Aorta (tissue), 5 donors: ENCODE results near the gene RGMB. TPM values are rescaled to one million over a fixed set of nuclear protein-coding genes. Genes with fewer than 3 reads are reported as not detected.

Experiments
- ATAC-seq: fragments of 200-7000 bp; cut with Tn5 transposase; one replicate; pipeline ENCODE4 v1.9.1; 2022; ENCODE audit warnings: moderate library complexity; ENCODE audit not compliant: low FRiP score
- DNase-seq, 2 donors: peaks; one replicate each; pipeline ENCODE4 v3.0.0-alpha.2; 2020
- H3K27ac ChIP-seq, 2 donors: one replicate each; pipeline ENCODE4 v1.5.1; 2013; ENCODE audit warnings: low read length in 2 of 2, mild to moderate bottlenecking in 2 of 2, moderate library complexity in 2 of 2, control low read depth in 1 of 2, inconsistent platforms in 1 of 2, low read depth in 1 of 2
- H3K27me3 ChIP-seq, 2 donors: one replicate each; pipeline ENCODE4 v1.6.1; 2013; ENCODE audit warnings: control low read depth in 1 of 2, low read length in 1 of 2, mild to moderate bottlenecking in 1 of 2, moderate library complexity in 1 of 2; ENCODE audit not compliant: insufficient read depth in 2 of 2, control insufficient read depth in 1 of 2
- H3K36me3 ChIP-seq, 2 donors: one replicate each; pipeline ENCODE4 v1.6.1; 2013; ENCODE audit warnings: control low read depth in 1 of 2, low read length in 1 of 2, mild to moderate bottlenecking in 1 of 2; ENCODE audit not compliant: insufficient read depth in 2 of 2, control insufficient read depth in 1 of 2
- H3K4me1 ChIP-seq, 2 donors: one replicate each; pipeline ENCODE4 v1.6.1; 2013; ENCODE audit warnings: low read length in 2 of 2, control low read depth in 1 of 2, mild to moderate bottlenecking in 1 of 2, moderate library complexity in 1 of 2; ENCODE audit not compliant: insufficient read depth in 2 of 2, control insufficient read depth in 1 of 2
- H3K4me3 ChIP-seq, 2 donors: one replicate each; pipeline ENCODE4 v1.5.1; 2013; ENCODE audit warnings: low read length in 2 of 2, control low read depth in 1 of 2, mild to moderate bottlenecking in 1 of 2
- H3K9me3 ChIP-seq: one replicate; pipeline ENCODE4 v1.6.1; 2013; ENCODE audit warnings: mild to moderate bottlenecking, low read length; ENCODE audit not compliant: control insufficient read depth
- WGBS, 2 donors: extraction: QIAGEN DNeasy Blood & Tissue Kit; methylation state at CpG; one replicate each; pipeline ENCODE4 v1.1.7; 2013; 5-methylcytosine and 5-hydroxymethylcytosine counted together
- intact Hi-C, 2 donors: fragments of 100-400 bp; cut with DNase I; formaldehyde crosslinking; loops; one replicate each; pipeline versions ENCODE4 v1.14.2 to v1.15.0; 2022
- polyA plus RNA-seq, 2 donors: library from polyadenylated mRNA; stranded (reverse); fragments of 200-250 nt; gene quantifications; one replicate each; pipeline ENCODE4 v1.2.3, GENCODE V29; 2013
- total RNA-seq, 2 donors: library from RNA; stranded (reverse); fragmentation: NEBNext Ultra II Directional; extraction: Animal tissue kit (Norgen Biotek cat#: 25700); gene quantifications; one replicate each; pipeline ENCODE4 v1.2.1, GENCODE V29; 2021
- donor health status: healthy with polysubstance abuse.
- donor health status: Bipolar disorder and iron deficiency.
- donor health status: DM: no; HTN: no; CAD: no.
- donor health status: DM: no; HTN: no; CAD: no.
- donor health status: DM: yes; HTN: yes; CAD: no.

The RGMB gene
- total and polyA plus RNA-seq, 4 donors: 1.5 to 13.9 (median 8.2) TPM

GRCh38 chr5:98757978-98758377 is 15.5 kb upstream of the RGMB start:
- ATAC-seq: no peak
- Histone ChIP-seq H3K9me3 (no peaks in the 10 kb centered on the region), H3K36me3 (no peaks in the 10 kb centered on the region), H3K27ac (no peak overlapping the region), H3K4me3 (no peak overlapping the region), H3K27me3 (no peaks in the 10 kb centered on the region), H3K4me1 (no peaks in the 10 kb centered on the region)
- intact Hi-C loops: no loop called here
- WGBS, 2 donors: 85 to 86% methylated on average over 2 of the region's 2 CpGs
- no peak for DNase-seq

GRCh38 chr5:98763001-98763630 is 10.3 kb upstream of the RGMB start:
- 64% methylated on average over 6 of the region's 6 CpGs for WGBS, 2 donors
- no peaks in the 10 kb centered on the region for H3K4me1 ChIP-seq
- H3K27me3 ChIP-seq: no peaks in the 10 kb centered on the region
- DNase-seq (no peak), ATAC-seq (no peak)
- no peaks in the 10 kb centered on the region for H3K9me3 ChIP-seq
- H3K4me3 ChIP-seq: no peak overlapping the region
- H3K27ac ChIP-seq: no peak overlapping the region
- no peaks in the 10 kb centered on the region for H3K36me3 ChIP-seq
- intact Hi-C loops: no loop called here

- intact Hi-C loops: no loop called here
- H3K4me3 ChIP-seq: no peak overlapping the region
Observed at GRCh38 chr5:98765815-98766214, 7.6 kb upstream of the RGMB start.

GRCh38 chr5:98767581-98767980 is 5.9 kb upstream of the RGMB start:
- no peaks in the 10 kb centered on the region for H3K4me1 ChIP-seq
- no peaks in the 10 kb centered on the region for H3K9me3 ChIP-seq
- no peaks in the 10 kb centered on the region for H3K27me3 ChIP-seq
- no peak for DNase-seq
- 5 to 10% methylated on average over 2 of the region's 2 CpGs for WGBS, 2 donors
- no peak for ATAC-seq
- no peak overlapping the region for H3K27ac ChIP-seq
- H3K4me3 ChIP-seq: no peak overlapping the region
- H3K36me3 ChIP-seq: no peaks in the 10 kb centered on the region
- intact Hi-C loops: no loop called here

More at GRCh38 chr5:98765815-98766214, 7.6 kb upstream of the RGMB start:
- Histone ChIP-seq H3K36me3 (no peaks in the 10 kb centered on the region), H3K9me3 (no peaks in the 10 kb centered on the region), H3K4me1 (no peaks in the 10 kb centered on the region), H3K27me3 (no peaks in the 10 kb centered on the region), H3K27ac (no peak overlapping the region)
- no peak for ATAC-seq
- peak in 1 of 2 donors; percentile 20 for DNase-seq
- WGBS, 2 donors: 93 to 94% methylated on average over 4 of the region's 4 CpGs

GRCh38 chr5:98768160-98768959 is 5.1 kb upstream of the RGMB start:
- H3K36me3 ChIP-seq: no peaks in the 10 kb centered on the region
- no peak overlapping the region for H3K27ac ChIP-seq
- H3K4me3 ChIP-seq: peak overlapping the region; percentile 65 to 68
- no peaks in the 10 kb centered on the region for H3K27me3 ChIP-seq
- WGBS, 2 donors: 1% methylated on average over 34 of the region's 34 CpGs
- no peaks in the 10 kb centered on the region for H3K9me3 ChIP-seq
- H3K4me1 ChIP-seq: no peaks in the 10 kb centered on the region
- intact Hi-C loops: no loop called here
- DNase-seq (no peak), ATAC-seq (peak; percentile 56)

- Histone ChIP-seq H3K36me3 (no peaks in the 10 kb centered on the region), H3K27ac (no peak overlapping the region), H3K27me3 (no peaks in the 10 kb centered on the region), H3K4me3 (peak overlapping the region; percentile 65 to 68), H3K4me1 (no peaks in the 10 kb centered on the region), H3K9me3 (no peaks in the 10 kb centered on the region)
- WGBS, 2 donors: 1% methylated on average over 25 to 31 of the region's 31 CpGs
- no peak for DNase-seq
- intact Hi-C loops: no loop called here
- ATAC-seq: no peak
Observed at GRCh38 chr5:98768960-98769209, 4.6 kb upstream of the RGMB start.

GRCh38 chr5:98769210-98769958 is 4.1 kb upstream of the RGMB start:
- no peak overlapping the region for H3K27ac ChIP-seq
- intact Hi-C loops: no loop called here
- 1% methylated on average over 44 to 55 of the region's 55 CpGs for WGBS, 2 donors

GRCh38 chr5:98769959-98770208 is 3.6 kb upstream of the RGMB start:
- intact Hi-C loops: loop anchor here in 1 of 2 donors (5.0 kb wide), 1 partner anchor 157 kb away; the partner anchor contains the start of gene CHD1
- Histone ChIP-seq H3K27ac (no peak overlapping the region), H3K9me3 (no peaks in the 10 kb centered on the region), H3K36me3 (no peaks in the 10 kb centered on the region), H3K27me3 (no peaks in the 10 kb centered on the region), H3K4me1 (no peaks in the 10 kb centered on the region), H3K4me3 (peak overlapping the region; percentile 65 to 68)
- whole genome bisulfite sequencing, 2 donors: 0% methylated on average over 12 of the region's 12 CpGs
- ATAC-seq: no peak
- peak in 1 of 2 donors; percentile 52 for DNase-seq

More at GRCh38 chr5:98769210-98769958, 4.1 kb upstream of the RGMB start:
- Histone ChIP-seq H3K4me1 (no peaks in the 10 kb centered on the region), H3K4me3 (peak overlapping the region; percentile 65 to 68), H3K36me3 (no peaks in the 10 kb centered on the region), H3K27me3 (no peaks in the 10 kb centered on the region), H3K9me3 (no peaks in the 10 kb centered on the region)
- DNase-seq (peak; percentile 50 to 83), ATAC-seq (peak; percentile 49)
